Loucy (cell line): Measurements from ENCODE around the gene DYNAP.

ENCODE experiments used
- H2AFZ ChIP-seq: fragments of 200-600 bp; sonication (generic); 2 replicates; pipeline ENCODE4 v1.6.0; 2016; ENCODE audit warnings: antibody characterized with exemption, mild to moderate bottlenecking, low read length, moderate library complexity
- H3F3A ChIP-seq: fragments of 200-600 bp; 2 replicates; pipeline ENCODE4 v1.6.0; 2016; ENCODE audit warnings: antibody characterized with exemption, low read depth, mild to moderate bottlenecking
- H3K27me3 ChIP-seq: fragments of 200-600 bp; sonication (generic); 2 replicates; pipeline ENCODE4 v1.6.1; 2014; ENCODE audit warnings: low read length, mild to moderate bottlenecking; ENCODE audit not compliant: insufficient read depth, poor library complexity, severe bottlenecking
- H3K36me3 ChIP-seq: fragments of 200-600 bp; sonication (generic); 2 replicates; pipeline ENCODE4 v1.6.1; 2016; ENCODE audit warnings: low read length; ENCODE audit not compliant: insufficient read depth
- H3K4me1 ChIP-seq: fragments of 200-600 bp; sonication (generic); 2 replicates; pipeline ENCODE4 v1.5.1; 2014; ENCODE audit warnings: low read length, mild to moderate bottlenecking; ENCODE audit not compliant: insufficient read depth, poor library complexity, severe bottlenecking
- H3K4me2 ChIP-seq: fragments of 200-600 bp; sonication (generic); 2 replicates; pipeline ENCODE4 v1.6.0; 2014; ENCODE audit warnings: antibody characterized with exemption, low read length, low read depth, mild to moderate bottlenecking; ENCODE audit not compliant: poor library complexity, severe bottlenecking
- H3K4me3 ChIP-seq: fragments of 200-600 bp; sonication (generic); 2 replicates; pipeline ENCODE4 v1.5.1; 2014; ENCODE audit warnings: low read length, mild to moderate bottlenecking, mixed read lengths; ENCODE audit not compliant: poor library complexity, severe bottlenecking
- H3K79me2 ChIP-seq: fragments of 200-600 bp; sonication (generic); 2 replicates; pipeline ENCODE4 v1.6.1; 2014; ENCODE audit warnings: low read length; ENCODE audit not compliant: insufficient read depth
- H3K9ac ChIP-seq: fragments of 200-600 bp; sonication (generic); 2 replicates; pipeline ENCODE4 v1.6.0; 2014; ENCODE audit warnings: mild to moderate bottlenecking, low read depth, low read length, moderate library complexity; ENCODE audit not compliant: poor library complexity, severe bottlenecking
- H3K9me2 ChIP-seq: fragments of 200-600 bp; sonication (generic); replicated peaks from 2 replicates; pipeline ENCODE4 v1.6.1; 2016; ENCODE audit warnings: low read depth, low read length, mixed read lengths
- H3K9me3 ChIP-seq: fragments of 200-600 bp; sonication (generic); 2 replicates; pipeline ENCODE4 v1.6.1; 2014; ENCODE audit warnings: mild to moderate bottlenecking, antibody characterized with exemption, low read length, low read depth; ENCODE audit not compliant: insufficient read depth
- H4K20me1 ChIP-seq: fragments of 200-600 bp; sonication (generic); 2 replicates; pipeline ENCODE4 v1.6.0; 2014; ENCODE audit warnings: antibody characterized with exemption, low read length, mild to moderate bottlenecking; ENCODE audit not compliant: insufficient read depth, poor library complexity, severe bottlenecking
- CTCF ChIP-seq: fragments of 200-600 bp; sonication (generic); conservative IDR thresholded peaks from 2 replicates; pipeline ENCODE4 v1.5.1; 2014; ENCODE audit warnings: mild to moderate bottlenecking, antibody characterized with exemption, low read length
- EZH2phosphoT487 ChIP-seq: fragments of 200-600 bp; IDR thresholded peaks from 2 replicates; pipeline ENCODE4 v1.6.1; 2018; ENCODE audit warnings: antibody characterized with exemption, mild to moderate bottlenecking, moderate library complexity, borderline replicate concordance

Gene DYNAP

DNA sequence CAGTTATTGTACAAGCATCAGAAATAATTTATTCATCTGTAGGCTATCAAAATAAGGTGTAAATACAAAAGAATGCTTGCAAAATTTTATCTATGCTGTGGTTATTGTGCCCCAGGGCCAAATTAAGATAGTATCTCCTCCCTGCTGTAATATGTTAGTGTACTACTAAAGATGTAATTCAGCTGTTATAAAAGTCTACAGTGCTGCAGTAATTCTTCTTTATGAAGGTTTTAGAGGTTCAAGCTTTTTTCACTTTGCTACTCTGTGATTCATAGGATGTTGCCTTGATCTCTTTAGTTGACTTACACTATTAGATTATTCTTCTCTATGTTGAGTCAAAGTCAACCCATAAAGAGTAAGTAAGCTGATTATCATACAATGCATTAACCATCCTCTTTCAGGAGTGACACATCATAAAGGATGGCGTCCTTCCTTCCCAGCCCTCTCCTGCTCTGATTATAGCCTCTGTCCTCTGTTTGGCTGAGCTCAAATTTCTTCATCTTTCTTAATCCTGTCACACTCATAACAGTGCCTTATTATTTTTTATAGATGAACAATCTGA lies 29.3 kb upstream of the DYNAP start:
- H4K20me1 ChIP-seq: no peaks in the 10 kb centered on the region
- no peaks in the 10 kb centered on the region for H3K79me2 ChIP-seq
- H3F3A ChIP-seq: no peaks in the 10 kb centered on the region
- no peak overlapping the region for H3K9ac ChIP-seq
- H3K4me2 ChIP-seq: no peak overlapping the region
- H3K9me3 ChIP-seq: no peaks in the 10 kb centered on the region
- no peaks in the 10 kb centered on the region for H3K4me1 ChIP-seq
- no peaks in the 10 kb centered on the region for H3K36me3 ChIP-seq
- H3K27me3 ChIP-seq: no peaks in the 10 kb centered on the region
- no peak for TF ChIP-seq CTCF
- TF ChIP-seq EZH2phosphoT487: no peak
- no peak overlapping the region for H3K4me3 ChIP-seq
- no peaks in the 10 kb centered on the region for H3K9me2 ChIP-seq
- H2AFZ ChIP-seq: no peak overlapping the region

- Histone ChIP-seq H3K4me2 (no peak overlapping the region), H3K9me3 (no peaks in the 10 kb centered on the region), H3K9ac (no peak overlapping the region), H3K36me3 (no peaks in the 10 kb centered on the region), H3F3A (no peaks in the 10 kb centered on the region), H3K4me1 (peaks cover 7% of the 10 kb centered on the region), H3K27me3 (no peaks in the 10 kb centered on the region), H3K9me2 (no peaks in the 10 kb centered on the region), H3K79me2 (no peaks in the 10 kb centered on the region), H2AFZ (no peak overlapping the region), H3K4me3 (no peak overlapping the region), H4K20me1 (no peaks in the 10 kb centered on the region)
- no peak for TF ChIP-seq CTCF
- TF ChIP-seq EZH2phosphoT487: no peak
Observed at GRCh38 chr18:54580202-54580729, 10.8 kb upstream of the DYNAP start.

DNA sequence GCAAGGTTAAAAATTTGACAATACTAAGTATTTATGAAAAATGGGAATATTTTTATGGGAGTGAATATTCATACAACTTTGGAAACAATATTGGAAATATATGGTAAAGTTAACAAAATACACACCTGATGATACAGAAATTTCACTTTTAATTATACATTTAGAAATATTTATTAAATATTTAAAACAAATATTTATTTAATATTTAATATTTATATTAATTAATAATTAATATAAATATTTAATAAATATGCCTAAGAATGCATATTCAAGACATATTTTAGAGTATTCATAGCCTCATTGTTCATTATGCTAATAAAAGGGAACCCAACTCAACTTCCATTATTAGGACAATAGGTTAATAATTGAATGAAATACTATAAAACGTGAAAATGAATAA lies 7.0 kb upstream of the DYNAP start:
- H3K27me3 ChIP-seq: no peaks in the 10 kb centered on the region
- TF ChIP-seq EZH2phosphoT487 (no peak), CTCF (no peak)
- H3K4me1 ChIP-seq: no peaks in the 10 kb centered on the region
- no peaks in the 10 kb centered on the region for H3K9me2 ChIP-seq
- no peaks in the 10 kb centered on the region for H3F3A ChIP-seq
- H4K20me1 ChIP-seq: no peaks in the 10 kb centered on the region
- H2AFZ ChIP-seq: no peak overlapping the region
- no peaks in the 10 kb centered on the region for H3K79me2 ChIP-seq
- H3K9me3 ChIP-seq: no peaks in the 10 kb centered on the region
- H3K36me3 ChIP-seq: no peaks in the 10 kb centered on the region
- H3K4me2 ChIP-seq: no peak overlapping the region
- H3K4me3 ChIP-seq: no peak overlapping the region
- H3K9ac ChIP-seq: no peak overlapping the region
